GM18519 (cell line): Measurements from ENCODE around the gene ERN1.
"Not testable (repeated sequence)": the region's sequence is repeated elsewhere in the genome, so short reads cannot be mapped to it uniquely, and the experiment has no call there.

Experiments used
- ATAC-seq: cut with Tn5 transposase; IDR thresholded peaks from one replicate; pipeline ENCODE4 v1.9.1; 2021; ENCODE audit warnings: mild to moderate bottlenecking, moderate library complexity; ENCODE audit not compliant: unreplicated experiment, low FRiP score

The ERN1 gene

DNA sequence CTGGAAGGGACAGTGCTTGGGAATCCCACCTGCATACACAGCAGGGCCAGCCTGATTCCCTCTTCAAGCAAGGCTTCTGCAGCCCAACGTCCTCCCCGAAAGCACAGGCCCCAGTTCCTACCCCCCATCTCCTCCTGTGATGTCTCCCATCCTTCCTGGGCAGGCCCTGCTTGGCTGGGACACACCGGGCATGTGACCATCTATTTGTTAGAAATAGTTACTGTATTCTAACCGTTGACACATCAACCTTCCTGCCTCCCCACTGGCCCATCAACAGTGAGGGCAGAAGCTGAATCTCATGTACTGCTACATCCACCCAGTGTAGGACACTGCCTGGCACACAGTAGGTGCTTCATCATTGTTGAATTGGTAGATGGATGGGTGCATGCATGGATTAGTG is 121.1 kb downstream of the ERN1 start:
- ATAC-seq: no peak

DNA sequence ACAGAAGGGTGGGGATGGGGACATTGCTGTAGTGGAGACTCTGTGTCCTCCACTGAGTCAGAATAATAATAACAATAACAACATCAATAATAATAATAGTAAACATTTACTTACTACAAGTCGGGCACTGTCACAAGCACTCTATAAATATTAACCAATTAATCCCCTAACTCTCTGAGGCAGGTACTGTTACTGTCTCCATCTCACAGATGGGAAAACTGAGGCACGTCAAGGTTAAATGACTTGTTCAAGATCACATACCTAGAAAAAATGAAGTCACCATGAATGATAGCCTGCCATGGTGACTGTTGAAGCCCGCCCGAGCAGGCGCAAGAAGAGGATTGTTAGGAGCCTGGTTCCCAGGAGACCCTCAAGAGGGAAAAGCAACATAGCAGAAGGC is 121.6 kb downstream of the ERN1 start:
- no peak for ATAC-seq

DNA sequence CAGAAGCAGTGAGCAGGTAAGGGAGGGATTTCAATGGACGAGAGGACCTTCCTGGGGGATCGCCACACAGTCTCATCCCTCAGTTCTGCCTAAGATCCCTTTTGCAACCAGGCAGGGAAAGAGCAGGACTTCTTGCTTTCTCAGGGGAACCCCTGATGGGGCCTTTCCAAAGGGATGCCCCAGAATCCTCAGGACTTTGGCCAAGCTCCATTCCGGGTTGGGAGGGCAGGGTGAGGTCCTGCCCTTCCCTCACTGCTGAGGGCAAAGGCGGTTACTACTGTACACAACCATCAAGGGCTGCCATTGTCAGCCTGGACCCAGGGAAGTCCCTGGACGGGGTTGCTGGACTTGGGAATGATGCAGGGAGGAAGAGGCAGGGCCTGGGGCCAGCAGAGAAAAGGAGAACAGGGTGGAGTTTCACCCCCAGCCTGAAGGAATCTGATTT is 122.1 kb downstream of the ERN1 start:
- no peak for ATAC-seq

DNA sequence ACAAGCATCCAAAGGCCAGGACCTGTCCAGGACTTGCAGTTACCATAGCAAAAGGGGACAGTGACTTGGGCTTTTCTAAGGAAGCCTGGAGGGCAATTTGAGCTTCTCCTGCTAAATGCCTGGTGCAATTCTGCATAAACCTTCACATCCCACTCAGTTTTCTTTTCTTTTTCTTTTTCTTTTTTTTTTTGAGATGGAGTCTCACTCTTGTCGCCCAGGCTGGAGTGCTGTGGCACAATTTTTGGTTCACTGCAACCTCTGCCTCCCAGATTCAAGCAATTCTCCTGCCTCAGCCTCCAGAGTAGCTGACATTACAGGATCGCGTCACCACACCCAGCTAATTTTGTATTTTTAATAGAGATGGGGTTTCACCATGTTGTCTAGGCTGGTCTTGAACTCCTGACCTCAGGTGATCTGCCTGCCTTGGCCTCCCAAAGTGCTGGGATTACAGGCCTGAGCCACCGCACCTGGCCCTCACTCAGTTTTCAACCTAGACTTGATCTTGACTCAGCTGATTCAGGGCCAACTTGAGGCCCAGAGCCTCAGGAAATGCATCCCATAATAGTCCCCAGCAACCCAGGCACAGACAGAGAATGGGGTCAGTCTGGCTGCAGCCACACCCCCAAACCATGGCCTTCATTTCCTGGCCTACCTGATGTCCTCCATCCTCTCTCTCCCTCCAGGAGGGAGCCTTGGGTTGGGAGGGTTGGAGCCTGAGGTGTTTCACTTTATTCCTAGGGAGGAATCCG is 122.7 kb downstream of the ERN1 start:
- not testable (repeated sequence) for ATAC-seq

DNA sequence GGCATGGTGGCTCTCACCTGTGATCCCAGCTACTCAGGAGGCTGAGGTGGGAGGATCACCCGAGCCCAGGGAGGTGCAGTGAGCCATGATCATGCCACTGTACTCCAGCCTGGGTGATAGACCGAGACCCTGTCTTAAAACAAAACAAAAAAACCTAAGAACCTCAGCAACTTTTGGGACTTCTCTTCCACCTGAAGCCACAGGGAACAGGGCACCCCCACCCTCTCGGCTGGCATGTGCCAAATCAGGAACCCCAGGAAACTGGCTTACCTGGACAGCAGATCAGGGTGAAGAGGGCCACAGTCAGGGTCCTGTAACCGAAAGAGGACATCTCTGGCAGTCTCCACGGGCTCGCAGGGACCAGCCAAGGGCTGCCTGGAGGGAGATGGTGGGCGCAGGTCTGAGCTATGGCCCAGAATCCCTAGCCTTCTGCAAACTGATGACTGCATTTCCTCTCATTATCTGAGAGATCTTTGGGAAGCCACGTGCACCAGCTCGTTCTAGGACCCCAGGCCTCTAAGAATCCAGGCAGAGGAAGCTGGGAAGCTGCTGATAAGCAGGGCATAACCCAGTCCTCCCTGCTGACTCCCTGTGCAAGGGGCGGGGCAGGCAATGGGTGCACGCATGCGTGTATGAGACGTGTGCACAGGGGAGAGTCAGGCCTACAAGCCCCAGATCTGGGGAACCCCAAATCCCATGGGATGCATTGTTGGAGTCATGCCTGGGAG is 123.4 kb downstream of the ERN1 start:
- ATAC-seq: no peak

DNA sequence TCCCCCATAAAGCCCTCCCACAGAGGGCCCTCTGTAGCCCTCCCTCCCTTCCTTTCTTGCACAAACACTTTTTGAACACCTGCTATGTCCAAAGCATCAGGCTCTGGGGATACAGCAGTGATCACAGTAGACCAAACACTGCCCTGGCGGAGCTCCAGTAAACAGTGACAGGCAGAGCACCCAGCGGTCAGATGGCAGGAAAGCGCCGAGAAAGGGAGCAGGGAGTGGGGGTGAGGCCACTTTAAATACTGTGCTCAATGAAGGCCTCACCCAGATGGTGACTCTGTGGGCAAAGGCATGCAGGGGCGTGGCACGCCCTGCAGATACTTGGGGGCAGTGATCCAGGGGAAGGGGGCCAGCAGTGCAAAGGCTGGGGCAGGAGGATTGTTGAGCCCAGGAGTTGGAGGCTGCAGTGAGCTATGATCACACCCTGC is 124.2 kb downstream of the ERN1 start:
- ATAC-seq: no peak

DNA sequence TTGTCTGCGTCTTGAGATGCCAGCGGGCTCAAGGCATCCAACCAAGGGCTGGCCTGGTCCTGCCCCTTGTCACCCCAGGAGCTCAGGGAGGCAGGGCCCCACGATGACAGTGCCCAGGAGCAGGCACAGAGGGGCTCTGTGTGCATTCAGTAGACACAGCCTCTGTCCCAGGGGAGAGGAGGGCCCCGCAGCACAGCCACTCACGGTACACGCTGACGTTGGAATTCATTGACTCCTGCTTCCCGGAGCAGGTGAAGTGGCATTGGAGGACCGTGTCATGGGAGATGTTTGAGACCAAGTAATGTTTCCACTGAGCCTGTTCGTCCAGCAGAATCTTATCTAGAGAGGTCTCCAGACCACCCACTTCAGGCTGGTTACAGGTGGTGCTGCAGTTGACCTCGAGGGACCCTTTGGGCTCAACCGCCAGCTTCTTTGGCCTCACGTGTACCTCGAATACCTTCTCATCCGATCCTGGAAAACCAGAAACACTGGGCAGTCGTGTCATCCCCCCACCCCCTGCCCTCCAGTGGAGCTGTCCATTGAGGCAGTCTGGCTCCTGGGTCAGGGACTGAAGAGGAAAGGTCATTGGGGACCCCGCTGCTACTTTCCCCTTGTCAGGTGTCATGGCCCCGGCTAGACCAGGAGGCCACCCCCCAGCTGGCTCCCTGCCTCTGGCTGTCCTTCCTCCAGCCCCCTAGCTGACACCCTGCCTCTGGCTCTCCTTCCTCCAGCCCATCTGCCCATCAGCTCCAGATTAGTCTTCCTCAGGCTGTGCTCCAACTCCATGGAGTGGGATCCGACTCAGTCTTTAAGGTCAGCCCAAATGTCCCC is 124.8 kb downstream of the ERN1 start:
- ATAC-seq: no peak

DNA sequence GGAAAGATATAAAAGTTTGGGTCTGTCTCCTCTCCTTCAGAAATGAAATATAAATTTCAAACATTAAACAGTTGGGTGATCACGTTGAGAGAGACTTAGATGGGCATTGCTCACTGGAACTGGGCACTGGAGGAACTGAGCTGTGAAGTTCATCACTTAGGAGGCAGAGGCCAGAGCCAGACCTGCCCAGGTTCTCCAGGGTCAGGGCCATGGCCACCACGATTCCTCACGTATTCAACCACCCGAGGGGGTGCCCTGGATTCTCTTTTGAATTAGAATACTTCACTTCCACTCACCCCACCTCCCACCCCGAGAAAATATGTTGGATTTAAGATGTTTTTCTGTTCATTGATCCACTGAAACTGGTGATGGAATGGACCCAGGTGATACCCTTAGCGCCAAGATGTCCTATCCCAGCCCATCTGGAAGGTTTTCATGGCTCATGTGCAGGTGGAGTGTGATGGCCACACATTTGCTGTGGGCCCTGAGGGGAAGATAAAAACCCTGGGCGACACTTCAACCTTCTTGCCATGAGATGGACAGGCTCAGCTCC is 125.7 kb downstream of the ERN1 start:
- no peak for ATAC-seq

DNA sequence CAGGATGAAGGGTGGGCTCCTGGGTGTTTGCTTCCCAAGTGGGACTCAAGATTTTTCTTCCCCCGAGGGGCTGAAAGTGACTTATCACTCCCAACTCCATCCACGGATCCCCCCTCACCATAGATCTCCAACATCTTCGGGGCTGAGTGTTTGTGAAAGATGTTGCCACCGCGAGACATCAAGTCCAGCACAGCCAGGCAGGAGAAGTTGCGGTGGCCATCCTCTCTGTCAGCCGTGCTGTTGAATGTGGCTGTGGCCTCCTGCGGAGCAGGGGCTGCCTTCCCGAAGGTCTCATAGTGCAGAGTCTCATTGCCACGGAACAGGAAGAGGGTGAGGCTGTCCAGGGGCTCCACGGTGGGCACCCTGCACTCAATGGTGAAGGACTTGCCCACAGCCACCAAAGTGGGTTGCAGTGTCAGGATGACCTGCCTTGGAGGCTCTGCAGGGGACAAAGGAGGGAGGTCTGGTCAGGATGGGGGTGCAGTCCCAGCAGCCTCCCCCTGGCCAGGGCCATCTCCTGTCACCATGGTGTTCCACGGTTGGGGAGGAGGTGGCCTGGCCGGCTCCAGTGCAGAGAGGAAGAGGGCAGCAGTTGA is 126.3 kb downstream of the ERN1 start:
- ATAC-seq: no peak

DNA sequence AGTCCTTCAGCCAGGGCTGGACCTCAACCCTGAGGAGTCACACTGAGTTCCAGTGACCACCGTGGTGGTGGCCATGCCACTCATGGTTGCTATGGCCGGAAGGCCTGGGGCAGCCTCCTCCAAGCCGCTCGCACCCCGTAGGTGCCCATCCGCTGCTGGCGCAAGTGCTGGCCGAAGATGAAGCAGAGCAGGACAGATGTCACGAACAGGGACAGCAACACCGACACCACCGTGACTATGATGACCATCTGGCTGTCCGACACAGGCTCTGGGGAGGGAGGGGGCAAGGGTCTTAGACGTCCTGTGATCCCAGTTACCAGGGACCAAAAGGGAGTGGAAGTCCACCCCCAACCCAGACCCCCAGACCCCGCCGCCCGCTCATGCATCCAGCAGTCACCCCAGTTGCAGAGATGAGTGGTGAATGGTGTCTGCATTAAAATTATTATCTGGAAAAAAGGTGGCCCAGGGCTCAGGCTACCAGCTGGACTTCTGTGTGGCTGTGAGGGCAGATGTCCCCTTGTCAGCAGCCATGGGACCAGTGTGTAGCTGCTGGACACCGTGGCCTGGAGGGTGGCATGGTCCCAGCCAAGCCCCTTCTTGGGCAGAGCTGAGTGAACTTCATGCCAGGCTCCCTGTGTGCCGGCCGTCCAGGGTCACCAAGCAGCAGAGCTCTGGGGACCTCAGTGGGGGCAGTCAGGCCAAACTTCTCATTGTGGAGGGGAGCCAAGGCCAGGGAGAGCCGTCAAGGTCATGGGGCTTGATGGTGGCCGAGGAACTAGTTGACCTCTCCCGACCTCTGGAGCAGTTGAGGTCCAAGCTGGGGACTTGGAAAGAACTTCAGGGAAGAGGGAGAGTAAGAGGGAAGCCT is 127.1 kb downstream of the ERN1 start:
- ATAC-seq: no peak

DNA sequence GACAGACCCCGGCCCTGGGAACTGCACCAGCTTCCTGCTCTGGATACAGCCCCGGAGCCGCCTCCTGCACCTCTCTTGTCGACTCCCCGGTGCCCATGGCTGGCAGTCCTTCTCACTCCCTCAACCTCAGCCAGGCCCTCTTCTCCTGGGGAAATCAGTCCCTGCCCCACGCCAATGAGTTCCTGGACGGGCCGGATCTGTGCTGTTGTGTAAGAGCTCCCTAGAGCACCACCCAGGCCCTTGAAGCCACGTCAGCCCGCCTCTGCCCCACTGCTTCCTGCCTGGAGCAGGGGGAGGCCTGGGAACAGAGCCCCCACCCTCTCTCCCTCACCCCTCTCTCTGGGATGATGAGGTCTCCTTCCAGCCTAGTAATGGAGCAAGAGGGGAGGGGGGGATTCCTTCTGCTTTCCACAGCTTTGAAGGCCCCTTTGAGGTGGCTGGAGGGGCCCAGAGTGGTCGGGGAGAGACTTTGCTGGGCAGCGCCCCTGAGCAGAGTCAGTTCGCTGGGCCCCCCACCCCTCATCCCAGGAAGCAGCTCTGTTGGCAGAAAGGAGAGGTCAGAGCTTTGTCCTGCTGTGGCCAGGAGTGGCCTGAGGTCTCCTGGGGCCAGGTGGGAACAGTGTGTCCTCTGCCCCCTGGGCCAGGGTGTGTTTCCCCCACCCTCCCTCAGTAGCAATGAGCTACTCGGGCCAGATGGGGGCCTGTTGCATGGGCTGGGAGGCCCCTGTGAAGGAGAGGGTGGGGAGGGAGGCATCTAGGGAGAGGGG is 128.0 kb downstream of the ERN1 start:
- no peak for ATAC-seq

DNA sequence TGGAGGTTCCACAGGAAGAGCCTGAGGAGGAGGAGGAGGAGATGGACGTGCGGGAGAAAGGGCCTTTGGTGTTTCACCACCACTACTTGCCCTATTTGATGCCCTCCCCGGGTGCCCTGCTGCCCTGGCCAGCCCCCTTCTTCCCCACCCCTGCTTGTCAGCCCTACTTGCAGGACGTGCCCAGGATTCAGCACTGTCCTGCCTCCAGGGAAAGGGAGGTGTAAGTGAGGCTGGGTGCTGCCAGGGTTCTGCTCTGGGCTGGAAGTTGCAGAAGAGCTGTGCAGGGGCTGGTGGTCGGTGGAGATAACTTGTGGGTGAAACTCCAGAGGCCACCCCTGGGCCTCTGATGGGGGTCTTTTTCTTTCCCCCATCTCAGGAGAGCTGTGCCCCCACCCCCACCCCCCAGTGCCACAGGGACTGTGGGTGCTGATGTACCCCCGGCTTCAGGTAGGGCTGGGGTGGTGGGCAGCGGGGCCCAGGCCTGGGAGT is 128.8 kb downstream of the ERN1 start:
- no peak for ATAC-seq

DNA sequence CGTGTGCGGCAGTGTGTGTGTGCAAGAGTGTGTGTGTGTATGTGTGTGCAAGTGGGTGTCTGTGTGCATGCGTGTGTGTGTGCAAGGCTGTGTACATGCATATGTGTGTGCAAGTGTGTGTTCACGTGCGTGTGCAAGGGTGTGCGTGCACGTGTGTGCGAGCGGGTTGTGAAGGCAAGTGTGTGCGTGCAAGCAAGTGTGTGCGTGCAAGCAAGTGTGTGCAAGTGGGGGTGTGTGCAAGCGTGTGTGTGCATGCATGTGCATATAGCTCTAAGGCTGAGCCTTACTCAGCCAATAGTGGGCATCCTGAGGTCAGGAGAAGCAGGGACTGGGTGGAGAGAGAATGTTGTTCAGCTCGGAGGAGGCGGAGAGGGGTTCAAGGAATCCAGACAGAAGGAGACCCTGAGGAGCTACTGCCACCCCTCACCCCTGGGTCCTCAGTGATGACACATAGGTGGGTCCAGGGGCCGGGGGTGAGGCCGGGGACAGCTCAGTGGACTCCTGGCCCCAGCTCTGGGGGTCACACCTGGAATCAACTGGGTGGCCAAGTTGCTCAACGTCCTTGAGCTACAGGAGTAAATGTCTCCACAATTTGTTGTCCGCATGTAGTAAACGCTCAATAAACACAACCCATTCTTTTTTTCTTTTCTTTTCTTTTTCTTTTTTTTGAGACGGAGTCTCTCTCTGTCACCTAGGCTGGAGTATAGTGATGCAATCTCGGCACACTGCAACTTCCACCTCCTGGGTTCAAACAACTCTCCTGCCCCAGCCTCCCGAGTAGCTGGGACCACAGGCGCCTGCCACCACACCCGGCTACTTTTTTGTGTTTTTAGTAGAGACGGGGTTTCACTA is 130.0 kb downstream of the ERN1 start:
- ATAC-seq: no peak

DNA sequence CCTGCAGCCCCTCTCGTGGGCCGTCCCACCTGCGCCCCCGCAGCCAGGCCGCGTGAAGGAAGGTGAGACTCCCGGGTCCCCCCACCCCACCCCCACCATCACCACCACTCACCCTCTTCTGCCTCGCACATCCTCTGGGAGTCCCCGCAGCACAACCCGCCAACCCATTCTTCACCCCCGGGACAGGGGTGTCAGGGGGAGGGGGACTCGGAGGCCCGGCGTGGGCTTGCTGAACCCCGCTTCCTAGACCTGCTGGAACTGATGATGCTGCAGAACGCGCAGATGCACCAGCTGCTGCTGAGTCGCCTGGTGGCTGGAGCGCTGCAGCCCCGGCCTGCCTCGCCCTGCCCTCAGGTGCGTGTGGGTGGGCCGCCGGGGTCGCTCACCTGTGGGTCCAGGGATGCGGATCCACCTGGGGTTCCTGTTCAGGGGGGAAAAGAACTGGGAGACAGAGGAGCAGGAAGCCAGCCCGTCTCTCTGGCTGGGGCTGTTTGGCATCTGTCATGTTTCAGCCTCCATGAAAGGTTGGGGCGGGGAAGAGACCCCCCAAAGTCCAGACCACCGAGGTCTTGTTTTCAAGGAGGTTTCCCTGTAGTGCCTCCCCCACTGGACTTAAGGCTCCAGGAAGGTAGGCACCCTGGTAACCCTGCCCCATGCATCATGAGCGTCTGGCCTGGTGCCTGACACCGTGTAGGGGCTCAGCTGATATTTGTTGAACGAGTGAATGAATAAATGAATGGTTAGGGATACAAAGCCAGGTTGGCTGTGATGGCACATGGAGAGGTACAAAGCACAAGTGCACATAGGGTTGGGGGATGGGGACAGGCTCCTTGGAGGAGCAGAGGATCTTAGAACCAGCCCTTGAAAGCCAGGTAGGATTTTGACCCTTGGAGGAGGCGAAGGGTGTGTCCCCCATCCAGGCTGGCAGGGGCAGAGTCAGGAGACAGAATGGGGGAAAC is 130.9 kb downstream of the ERN1 start:
- ATAC-seq: no peak

DNA sequence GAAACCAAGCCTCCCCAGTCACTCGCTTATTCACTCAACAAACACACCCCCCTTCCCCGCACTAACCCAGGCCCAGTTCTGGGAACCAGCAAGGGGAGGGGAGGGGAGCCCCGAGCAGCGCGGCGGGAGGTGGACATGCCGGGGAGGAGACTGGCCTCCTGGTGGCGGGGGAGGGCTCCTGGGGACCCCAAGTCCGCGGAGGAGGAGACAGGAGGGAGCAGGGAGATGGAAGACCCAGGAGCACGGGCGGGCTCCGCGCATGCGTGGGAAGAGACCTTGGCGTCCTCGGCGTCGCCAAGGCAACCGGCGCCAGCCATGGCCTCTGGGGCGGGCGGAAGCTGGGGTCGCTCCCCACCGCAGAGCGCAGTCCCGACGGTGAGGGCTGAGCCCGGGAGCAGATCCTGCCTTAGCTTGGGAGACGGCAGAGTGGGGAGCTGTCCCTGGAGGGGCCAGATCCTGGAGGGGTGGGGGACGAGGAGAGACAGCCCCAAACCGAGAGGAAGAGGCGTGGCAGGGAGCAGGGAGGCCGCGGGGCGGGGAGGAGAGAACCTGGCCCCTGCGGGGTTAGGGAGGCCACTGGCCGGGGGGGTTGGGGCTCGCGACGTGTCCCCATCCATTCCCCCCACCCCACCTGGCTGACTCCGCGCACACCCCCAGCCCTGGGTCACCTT is 131.8 kb downstream of the ERN1 start, which contains the start of gene PRR29:
Gene PRR29 (plus strand): TSS at position 302 of the 671 bp plus-strand sequence. CDS start 14 bp downstream, at position 316.
- no peak for ATAC-seq
